Osteoblast (primary cell): ENCODE data around the gene SLC6A13. TPM values are rescaled to one million over a fixed set of nuclear protein-coding genes. Genes with fewer than 3 reads are reported as not detected.
"Not testable (repeated sequence)": the region's sequence is repeated elsewhere in the genome, so short reads cannot be mapped to it uniquely, and the experiment has no call there.

Experiments used
- DNase-seq: peaks from one replicate; pipeline ENCODE4 v3.0.0; 2011; ENCODE audit warnings: low spot score, mixed read lengths; ENCODE audit not compliant: insufficient read length; ENCODE audit errors: missing footprints
- H2AFZ ChIP-seq: 2 replicates; pipeline ENCODE4 v1.6.0; 2011; ENCODE audit warnings: mild to moderate bottlenecking, low read length
- H3K27ac ChIP-seq: 2 replicates; pipeline ENCODE4 v1.5.1; 2011; ENCODE audit warnings: mild to moderate bottlenecking, low read depth, low read length, moderate library complexity
- H3K27me3 ChIP-seq: 2 replicates; pipeline ENCODE4 v1.6.0; 2012; ENCODE audit warnings: mild to moderate bottlenecking, control low read depth, inconsistent platforms, low read length, moderate library complexity; ENCODE audit not compliant: insufficient read depth
- H3K36me3 ChIP-seq: 2 replicates; pipeline ENCODE4 v1.5.1; 2011; ENCODE audit warnings: mild to moderate bottlenecking, low read length, control low read depth, moderate library complexity; ENCODE audit not compliant: insufficient read depth
- H3K4me1 ChIP-seq: 2 replicates; pipeline ENCODE4 v1.5.1; 2011; ENCODE audit warnings: mild to moderate bottlenecking, low read length, control low read depth, moderate library complexity; ENCODE audit not compliant: insufficient read depth
- H3K4me2 ChIP-seq: 2 replicates; pipeline ENCODE4 v1.6.0; 2011; ENCODE audit warnings: mild to moderate bottlenecking, low read length; ENCODE audit not compliant: insufficient read depth
- H3K4me3 ChIP-seq: fragments of 200-600 bp; sonication (generic); 3 replicates; pipeline ENCODE4 v1.5.1; 2012; ENCODE audit warnings: mild to moderate bottlenecking, low read length, inconsistent platforms; ENCODE audit not compliant: insufficient read depth
- H3K79me2 ChIP-seq: 2 replicates; pipeline ENCODE4 v1.6.0; 2012; ENCODE audit warnings: mild to moderate bottlenecking, low read length, control low read depth, inconsistent platforms; ENCODE audit not compliant: insufficient read depth
- H3K9me3 ChIP-seq: 2 replicates; pipeline ENCODE4 v1.5.1; 2011; ENCODE audit warnings: low read depth, low read length, control low read depth
- H4K20me1 ChIP-seq: 2 replicates; pipeline ENCODE4 v1.6.0; 2012; ENCODE audit warnings: mild to moderate bottlenecking, low read length, control low read depth; ENCODE audit not compliant: insufficient read depth
- total RNA-seq: library from RNA; depleted of rRNA; stranded (reverse); fragments of >200 nt; gene quantifications from 2 replicates; pipeline ENCODE4 v1.2.3, GENCODE V29; 2012
- TF ChIP-seq, protein P1 (sequence below): IDR thresholded peaks from 2 replicates; pipeline ENCODE4 v1.5.1; 2011; ENCODE audit warnings: mild to moderate bottlenecking, low read depth, low read length, moderate library complexity; ENCODE audit errors: extremely low read depth

Gene SLC6A13
- total RNA-seq, 1 donor = not detected

DNA sequence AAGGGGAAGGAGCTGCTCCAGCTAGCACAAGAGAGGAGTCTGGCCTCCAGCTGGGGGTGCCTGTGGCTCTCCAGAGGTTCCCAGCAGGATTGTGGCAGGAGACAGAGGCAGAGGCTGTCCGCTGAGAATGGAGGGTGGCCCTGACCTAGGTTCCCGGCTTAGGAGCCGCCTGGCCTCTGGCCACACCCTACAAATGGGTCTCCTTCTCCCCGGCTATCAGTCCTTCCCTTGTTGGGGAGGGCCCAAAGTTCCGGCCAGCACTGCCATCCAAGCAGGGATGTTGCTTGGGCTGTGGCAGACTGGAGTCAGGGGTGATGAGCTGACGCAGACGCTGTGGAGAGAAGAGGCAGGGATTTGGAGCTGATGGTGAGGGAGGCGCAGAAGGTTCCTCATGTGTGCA is 71.8 kb downstream of the SLC6A13 start:
- H3K36me3 ChIP-seq = no peaks in the 10 kb centered on the region
- TF ChIP-seq, protein P1, sequence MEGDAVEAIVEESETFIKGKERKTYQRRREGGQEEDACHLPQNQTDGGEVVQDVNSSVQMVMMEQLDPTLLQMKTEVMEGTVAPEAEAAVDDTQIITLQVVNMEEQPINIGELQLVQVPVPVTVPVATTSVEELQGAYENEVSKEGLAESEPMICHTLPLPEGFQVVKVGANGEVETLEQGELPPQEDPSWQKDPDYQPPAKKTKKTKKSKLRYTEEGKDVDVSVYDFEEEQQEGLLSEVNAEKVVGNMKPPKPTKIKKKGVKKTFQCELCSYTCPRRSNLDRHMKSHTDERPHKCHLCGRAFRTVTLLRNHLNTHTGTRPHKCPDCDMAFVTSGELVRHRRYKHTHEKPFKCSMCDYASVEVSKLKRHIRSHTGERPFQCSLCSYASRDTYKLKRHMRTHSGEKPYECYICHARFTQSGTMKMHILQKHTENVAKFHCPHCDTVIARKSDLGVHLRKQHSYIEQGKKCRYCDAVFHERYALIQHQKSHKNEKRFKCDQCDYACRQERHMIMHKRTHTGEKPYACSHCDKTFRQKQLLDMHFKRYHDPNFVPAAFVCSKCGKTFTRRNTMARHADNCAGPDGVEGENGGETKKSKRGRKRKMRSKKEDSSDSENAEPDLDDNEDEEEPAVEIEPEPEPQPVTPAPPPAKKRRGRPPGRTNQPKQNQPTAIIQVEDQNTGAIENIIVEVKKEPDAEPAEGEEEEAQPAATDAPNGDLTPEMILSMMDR = no peak
- H4K20me1 ChIP-seq = no peaks in the 10 kb centered on the region
- no peak overlapping the region for H3K4me2 ChIP-seq
- H3K27ac ChIP-seq = no peak overlapping the region
- H3K9me3 ChIP-seq = no peaks in the 10 kb centered on the region
- no peaks in the 10 kb centered on the region for H3K4me1 ChIP-seq
- H3K27me3 ChIP-seq = peaks cover 40% of the 10 kb centered on the region
- H3K79me2 ChIP-seq = no peaks in the 10 kb centered on the region
- H3K4me3 ChIP-seq = no peak overlapping the region
- no peak overlapping the region for H2AFZ ChIP-seq
- no peak for DNase-seq

DNA sequence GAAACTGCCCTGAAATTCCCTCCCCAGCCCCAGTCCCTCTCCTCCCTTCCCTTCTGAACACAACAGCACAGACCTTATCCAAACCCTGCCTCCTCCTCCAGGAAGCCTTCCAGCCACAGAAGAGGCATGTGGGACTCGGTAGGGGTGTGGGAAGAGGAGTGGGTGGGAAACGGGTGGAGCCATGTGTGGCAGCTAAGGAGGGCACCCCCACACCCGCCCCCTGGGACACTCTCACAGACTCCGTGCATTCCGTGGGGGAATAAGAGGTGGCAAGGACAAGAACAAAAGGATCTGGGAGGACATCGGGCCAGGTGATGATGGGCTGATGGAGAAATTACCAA is 73.0 kb downstream of the SLC6A13 start:
- Histone ChIP-seq H3K9me3 (no peaks in the 10 kb centered on the region), H4K20me1 (no peaks in the 10 kb centered on the region), H3K4me3 (no peak overlapping the region), H2AFZ (no peak overlapping the region), H3K4me1 (no peaks in the 10 kb centered on the region), H3K79me2 (no peaks in the 10 kb centered on the region), H3K4me2 (peak overlapping the region; percentile 73), H3K27me3 (peaks cover 42% of the 10 kb centered on the region), H3K36me3 (no peaks in the 10 kb centered on the region), H3K27ac (no peak overlapping the region)
- DNase-seq = no peak
- TF ChIP-seq, protein P1 = no peak

DNA sequence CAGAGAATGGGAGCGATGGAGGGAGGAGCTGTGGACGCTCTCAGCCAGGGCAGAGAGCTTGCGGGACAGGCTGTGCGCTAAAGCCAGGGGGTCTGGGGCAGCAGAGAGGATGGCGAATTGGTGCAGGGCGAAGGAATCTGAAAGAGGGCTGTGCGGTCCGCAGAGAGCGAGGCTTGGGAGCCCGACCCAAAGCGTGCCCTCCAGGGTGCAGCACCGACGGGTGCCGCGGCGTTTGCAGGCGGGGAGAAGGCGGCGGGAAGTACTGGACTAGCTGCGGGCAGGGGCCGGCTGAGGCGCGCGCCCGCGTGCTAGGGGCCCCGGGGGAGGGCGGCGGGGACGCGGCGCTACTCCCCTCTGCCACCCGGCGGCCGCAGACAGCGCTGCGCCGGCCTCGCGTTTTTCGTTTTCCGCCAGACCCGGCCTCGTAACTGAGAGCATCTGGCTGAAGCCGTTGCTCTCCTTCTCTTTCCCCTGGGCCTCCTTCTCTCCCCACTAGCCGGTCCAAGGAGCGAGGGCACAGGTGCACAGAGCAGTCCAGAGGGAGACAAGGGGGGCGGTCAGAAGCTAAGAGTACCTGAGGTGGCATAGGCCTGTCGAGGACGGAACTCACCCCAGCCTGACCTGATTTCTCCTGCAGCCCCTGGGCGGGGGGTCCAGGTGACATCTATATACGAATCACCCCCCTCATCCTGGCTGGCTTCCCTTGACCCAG is 73.6 kb downstream of the SLC6A13 start:
- peak overlapping the region; percentile 66 for H3K4me3 ChIP-seq

DNA sequence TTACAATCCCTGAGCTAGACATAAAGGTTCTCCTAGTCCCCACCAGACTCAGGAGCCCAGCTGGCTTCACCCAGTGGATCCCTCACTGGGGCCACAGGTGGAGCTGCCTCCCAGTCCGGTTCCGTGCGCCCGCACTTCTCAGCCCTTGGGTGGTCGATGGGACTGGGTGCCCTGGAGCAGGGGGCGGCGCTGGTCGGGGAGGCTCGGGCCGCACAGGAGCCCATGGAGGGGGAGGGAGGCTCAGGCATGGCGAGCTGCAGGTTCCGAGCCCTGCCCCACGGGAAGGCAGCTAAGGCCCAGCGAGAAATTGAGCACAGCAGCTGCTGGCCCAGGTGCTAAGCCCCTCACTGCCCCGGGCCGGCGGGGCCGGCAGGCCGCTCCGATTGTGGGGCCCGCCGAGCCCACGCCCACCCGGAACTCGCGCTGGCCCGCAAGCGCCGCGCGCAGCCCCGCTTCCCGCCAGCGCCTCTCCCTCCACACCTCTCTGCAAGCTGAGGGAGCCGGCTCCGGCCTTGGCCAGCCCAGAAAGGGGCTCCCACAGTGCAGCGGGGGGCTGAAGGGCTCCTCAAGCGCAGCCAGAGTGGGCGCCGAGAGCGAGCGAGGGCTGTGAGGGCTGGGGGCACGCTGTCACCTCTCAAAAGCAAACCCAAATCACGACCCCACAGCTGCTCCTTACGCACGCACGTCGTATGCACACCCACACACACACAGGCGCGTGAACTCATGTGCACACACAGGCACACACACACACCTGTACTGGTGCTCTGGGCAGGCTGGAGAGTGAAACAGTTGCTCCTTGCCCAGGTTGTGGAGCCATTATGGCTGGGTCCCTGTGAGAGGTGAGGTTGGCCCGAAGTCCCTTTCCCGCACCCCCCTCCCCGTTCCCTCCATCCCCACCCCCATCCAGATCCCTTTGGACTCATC is 74.4 kb downstream of the SLC6A13 start:
- H4K20me1 ChIP-seq, DNase-seq, H3K79me2 ChIP-seq, H3K36me3 ChIP-seq, H3K9me3 ChIP-seq, H3K27ac ChIP-seq, H3K4me1 ChIP-seq: not testable (repeated sequence)
- Histone ChIP-seq H3K4me3 (peak overlapping the region; percentile 66), H2AFZ (peak overlapping the region; percentile 77), H3K4me2 (peak overlapping the region; percentile 73), H3K27me3 (peaks cover 30% of the 10 kb centered on the region)

More for the DNA sequence above, 73.6 kb downstream of the SLC6A13 start:
- Histone ChIP-seq H2AFZ (peak overlapping the region; percentile 85), H3K36me3 (no peaks in the 10 kb centered on the region), H3K9me3 (no peaks in the 10 kb centered on the region), H3K4me2 (peak overlapping the region; percentile 73), H4K20me1 (no peaks in the 10 kb centered on the region), H3K4me1 (no peaks in the 10 kb centered on the region), H3K27ac (no peak overlapping the region), H3K27me3 (peaks cover 38% of the 10 kb centered on the region), H3K79me2 (no peaks in the 10 kb centered on the region)
- DNase-seq = peak; percentile 98
- TF ChIP-seq, protein P1 = peak; percentile 54
